ENCODE measurements around the gene CXCL14.
A peak's percentile ranks its signal among the peaks of the same experiment; 100 is the strongest.

CXCL14 gene

DNA sequence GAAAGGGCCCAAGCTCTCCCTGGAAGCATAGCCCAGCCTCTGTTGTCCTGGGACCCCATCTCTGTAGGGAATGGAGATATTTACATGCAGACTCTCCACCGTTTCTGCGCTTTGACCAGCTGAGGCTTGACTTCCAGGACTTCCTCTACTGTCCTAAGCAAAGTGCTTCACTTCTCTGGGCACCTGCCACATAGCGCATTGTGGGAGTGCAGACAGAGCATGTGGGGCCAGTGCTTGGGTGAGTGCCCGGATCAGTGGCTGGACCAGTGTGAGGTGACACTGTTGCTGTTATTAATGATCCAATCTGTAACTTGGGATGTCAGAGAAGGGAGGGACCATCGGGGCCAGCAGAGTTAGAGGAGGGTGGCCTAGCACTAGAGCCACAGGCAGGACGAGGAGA, 10.5 kb downstream of the CXCL14 start:
- no peak for DNase-seq (ENCODE audit: low read depth in 2 of 2)

- DNase-seq (ENCODE audit: low read depth in 2 of 2) = no peak
These were observed 11.1 kb downstream of the CXCL14 start for GRCh38 chr5:135567661-135568060.

- DNase-seq (ENCODE audit: low read depth in 2 of 2) = no peak
These were observed 12.1 kb downstream of the CXCL14 start for GRCh38 chr5:135566422-135567400.

DNA sequence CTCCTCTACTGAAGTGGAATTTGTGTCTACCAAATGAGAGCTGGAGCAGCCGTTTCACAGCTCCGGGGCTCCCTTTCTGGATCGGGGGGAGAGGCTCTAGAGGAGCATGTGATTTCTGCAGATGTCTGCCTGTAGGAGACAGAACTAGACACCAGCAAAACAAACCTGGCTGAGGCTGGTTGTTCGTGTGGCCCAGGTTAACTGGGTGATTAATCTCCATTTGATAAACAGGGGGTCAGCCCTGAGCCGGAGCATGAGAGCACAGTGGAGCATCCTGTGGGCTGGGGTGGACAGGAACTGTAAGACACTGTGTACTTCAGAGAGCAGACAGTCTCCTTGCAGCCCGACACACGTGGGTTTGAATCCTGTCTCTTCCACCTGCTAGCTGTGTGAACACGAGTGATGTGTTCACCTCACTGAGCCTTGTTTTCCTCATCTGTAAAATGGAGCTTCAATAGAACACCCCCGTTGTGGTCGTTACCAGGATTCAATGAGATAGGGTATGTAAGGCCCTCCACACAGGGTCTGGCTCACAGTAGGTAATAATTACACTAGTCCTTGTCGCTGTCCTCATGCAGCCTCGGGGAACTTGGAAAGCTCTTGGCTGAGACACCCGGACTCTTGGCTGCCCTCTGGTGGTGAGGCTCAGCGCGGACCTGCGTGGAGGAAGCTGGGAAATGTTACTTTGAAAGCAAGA, 12.9 kb downstream of the CXCL14 start:
- DNase-seq (ENCODE audit: low read depth in 2 of 2) = peak; percentile 12 to 33

GRCh38 chr5:135565266-135565665, 13.5 kb downstream of the CXCL14 start:
- no peak for DNase-seq (ENCODE audit: low read depth in 2 of 2)

DNA sequence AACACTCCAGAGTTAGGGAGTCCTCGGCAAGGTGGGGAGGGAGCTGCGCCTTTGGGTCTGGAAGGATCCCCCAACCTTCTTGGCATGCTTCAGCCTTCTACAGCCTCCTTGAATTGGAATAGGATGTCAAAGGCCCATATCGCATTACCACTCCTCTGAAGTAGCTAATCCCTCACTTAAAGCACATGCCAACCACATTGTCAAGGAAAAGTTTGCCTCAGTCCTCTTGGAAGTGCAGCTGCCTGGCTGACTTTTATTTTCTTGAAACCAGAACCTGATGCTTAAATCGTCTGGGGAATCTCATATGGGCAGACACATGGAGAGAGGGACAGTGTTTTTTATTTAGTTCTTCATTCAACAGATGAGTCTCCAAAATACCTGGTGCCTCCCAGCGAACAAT, 14.5 kb downstream of the CXCL14 start:
- no peak for DNase-seq (ENCODE audit: low read depth in 2 of 2)

- DNase-seq (ENCODE audit: low read depth in 2 of 2) = no peak
These were observed 17.5 kb downstream of the CXCL14 start for GRCh38 chr5:135561266-135561665.

DNA sequence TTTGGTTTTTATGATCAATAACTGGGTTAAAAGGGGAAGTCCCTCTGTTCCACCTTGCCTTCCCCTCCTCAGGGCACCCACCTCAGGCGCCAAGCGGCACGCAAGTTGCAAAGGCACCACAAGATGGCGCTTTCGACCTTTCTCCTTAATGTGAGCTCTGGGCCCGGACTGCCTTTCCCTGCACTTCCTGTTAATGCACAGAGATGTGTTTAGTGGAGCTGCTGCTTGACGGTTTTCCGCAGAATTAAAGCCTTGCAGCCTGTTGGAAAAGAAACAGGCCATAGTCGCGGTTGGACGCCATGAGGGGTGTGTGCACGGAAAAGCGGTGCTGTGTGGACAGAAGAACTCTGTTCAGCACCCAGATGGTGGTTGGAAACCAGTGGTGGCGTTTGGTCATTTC, 17.9 kb downstream of the CXCL14 start:
- DNase-seq (ENCODE audit: low read depth in 2 of 2) = peak; percentile 15 to 29

GRCh38 chr5:135559354-135559753, 19.4 kb downstream of the CXCL14 start:
- DNase-seq (ENCODE audit: low read depth in 2 of 2) = no peak

DNA sequence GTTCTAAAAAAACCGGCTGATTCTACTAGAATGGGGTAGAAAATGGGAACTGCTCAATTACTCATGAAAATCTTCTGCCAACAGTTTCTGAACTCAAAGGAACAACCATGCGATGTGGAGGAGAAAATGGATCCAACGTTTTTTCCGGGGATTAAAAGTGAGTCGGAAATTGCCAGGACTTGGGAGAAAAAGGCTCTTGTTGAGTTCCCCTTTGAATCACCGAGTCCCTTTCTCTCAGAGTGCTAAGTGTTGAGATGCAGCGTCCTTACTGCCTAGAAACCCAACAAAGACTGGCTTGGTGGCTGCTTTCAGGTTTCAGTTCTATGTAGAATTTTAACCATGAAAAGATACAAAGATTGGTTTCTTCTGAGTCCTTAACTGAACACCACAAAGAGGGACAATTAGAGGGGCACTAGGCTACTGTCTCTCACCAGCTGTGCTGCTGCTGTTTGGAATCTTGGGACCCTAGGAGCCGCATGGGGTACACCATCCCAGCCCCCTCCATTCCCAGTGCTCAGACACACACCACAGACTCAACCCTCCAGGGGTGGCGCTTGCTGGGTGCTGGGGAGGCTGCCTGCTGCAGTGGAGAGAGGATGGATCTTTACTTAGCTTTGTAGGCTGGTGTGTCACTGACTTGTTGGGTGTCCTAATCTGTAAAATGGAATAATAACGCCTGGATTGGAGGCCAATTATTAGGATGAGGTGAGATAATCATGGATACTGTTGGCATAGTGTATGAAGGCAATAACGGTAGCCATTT, 21.5 kb downstream of the CXCL14 start:
- no peak for DNase-seq (ENCODE audit: low read depth in 2 of 2)

DNA sequence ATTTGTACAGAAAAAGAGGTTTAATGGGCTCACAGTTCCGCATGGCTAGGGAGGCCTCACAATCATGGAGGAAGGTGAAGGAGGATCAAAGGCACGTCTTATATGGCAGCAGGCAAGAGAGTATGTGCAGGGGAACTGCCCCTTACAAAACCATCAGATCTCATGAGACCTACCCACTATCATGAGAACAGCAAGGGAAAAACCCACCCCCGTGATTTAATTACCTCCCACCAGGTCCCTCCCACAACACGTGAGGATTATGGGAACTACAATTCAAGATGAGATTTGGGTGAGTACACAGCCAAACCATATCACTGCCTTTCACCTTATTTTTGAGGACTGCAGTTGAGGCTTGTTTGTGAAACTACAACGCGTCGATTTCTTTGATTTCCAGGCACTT, 22.2 kb downstream of the CXCL14 start:
- DNase-seq (ENCODE audit: low read depth in 2 of 2) = no peak

- DNase-seq (ENCODE audit: low read depth in 2 of 2) = no peak
These were observed 23.3 kb downstream of the CXCL14 start for GRCh38 chr5:135555530-135555929.

DNA sequence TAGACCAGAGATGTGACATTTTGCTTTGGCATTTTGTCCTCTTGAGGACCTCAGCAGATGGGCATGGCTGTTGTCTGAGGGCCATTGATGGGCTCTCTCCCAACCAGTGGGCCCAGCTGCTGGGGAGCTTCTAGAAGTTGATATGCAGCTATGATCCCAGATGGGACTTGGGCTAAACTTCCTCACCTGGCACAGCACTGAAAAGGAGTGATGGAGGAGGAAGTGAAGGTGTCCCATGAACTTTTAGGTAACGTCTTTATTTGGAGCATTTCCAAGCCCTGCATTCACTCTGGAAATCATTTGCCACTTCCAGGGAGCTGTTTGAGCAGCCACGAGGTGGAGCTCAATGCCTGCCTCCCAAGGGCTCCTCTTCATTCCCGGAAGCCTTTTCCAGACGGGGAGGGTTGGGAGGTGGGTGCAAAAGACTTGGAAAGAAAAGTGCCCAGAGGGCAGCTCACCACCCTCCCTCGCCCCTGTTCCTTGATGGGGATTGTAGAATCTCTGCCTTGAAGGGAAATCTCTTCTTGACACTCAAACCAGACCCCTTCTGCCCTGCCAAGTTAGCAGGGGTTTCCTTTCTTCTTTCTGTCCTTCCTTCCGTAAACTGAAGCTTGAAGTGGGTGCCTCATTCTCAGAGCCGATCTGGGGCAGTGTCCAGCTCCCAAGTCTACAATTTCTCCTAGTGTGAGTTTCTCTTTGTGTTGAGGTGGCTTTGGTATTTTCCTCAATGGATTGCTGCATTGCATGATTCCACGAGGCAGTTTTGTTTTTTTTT, 24.9 kb downstream of the CXCL14 start:
- no peak for DNase-seq (ENCODE audit: low read depth in 2 of 2)

DNA sequence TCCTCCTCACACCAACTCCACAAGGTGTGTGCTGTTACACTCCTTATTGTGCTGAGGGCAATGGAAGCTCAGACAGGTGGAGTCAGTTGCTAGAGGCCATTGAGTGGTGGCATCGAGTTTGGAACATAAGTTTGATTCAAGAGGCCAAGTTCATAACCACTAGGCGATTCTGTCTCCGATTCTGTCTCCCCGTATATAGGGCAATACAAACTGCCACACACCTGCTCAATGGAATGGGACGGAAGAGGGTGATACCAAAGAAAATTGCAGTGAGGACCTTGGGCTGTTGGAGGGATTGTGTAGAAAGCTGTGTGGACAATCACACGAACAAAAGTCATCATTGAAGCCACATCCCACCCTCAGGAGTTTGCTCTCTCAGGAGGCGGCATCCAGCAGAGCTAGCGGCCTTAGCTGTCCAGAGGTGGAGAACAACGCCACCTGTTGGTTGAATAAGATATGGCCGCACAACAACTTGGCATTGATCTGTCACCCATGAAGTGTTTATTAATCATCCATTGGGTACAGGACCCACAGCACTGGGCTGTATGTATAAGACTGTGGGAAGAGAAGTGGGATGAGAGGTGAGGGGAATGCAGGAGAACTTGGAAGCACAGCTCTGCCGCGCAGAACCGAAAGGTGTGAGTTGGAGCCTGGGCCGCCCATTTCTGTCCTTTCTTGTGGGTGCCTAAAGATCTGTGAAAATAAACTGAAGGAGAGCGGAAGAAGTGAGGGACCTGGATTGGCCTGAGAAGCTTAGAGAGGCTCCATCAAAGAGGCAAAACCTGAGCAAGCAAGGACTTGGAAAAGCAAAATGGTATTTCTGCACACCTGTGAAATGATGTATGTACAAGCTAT, 27.0 kb downstream of the CXCL14 start:
- DNase-seq (ENCODE audit: low read depth in 2 of 2) = peak; percentile 3 to 6

- no peak for DNase-seq (ENCODE audit: low read depth in 2 of 2)
These were observed 29.4 kb downstream of the CXCL14 start for GRCh38 chr5:135549413-135549812.

DNA sequence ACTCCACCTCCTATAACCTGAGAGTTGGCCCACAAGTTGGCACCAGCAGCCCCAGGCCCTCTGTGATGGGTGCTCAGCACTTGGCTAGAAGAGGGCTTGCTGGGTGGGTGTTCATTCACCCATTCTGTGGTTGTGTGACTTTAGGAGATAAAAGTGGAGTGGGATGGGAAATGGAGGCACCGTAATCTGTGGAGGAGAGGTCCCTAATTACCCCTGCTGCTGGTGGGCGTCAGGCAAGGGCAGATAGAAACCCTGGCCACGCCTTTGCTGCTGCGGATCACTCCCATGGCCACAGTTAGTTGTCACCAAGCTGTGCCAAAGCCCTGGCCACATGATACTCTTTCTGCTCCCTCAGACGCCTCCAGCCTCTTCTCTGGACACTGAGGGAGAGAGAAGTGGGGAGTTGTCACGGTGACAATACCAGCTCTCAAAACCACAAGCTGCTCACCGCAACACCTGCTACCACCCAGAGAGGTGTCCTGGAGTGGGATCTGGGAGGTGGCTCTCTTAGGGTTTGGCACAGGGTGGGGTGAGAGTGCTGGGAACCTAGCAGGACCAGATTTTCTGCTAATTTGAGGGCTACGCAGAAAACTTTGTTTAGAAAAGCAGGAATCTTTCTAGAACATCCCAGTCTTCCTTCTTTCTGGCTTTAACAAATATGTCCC, 31.1 kb downstream of the CXCL14 start:
- no peak for DNase-seq (ENCODE audit: low read depth in 2 of 2)

GRCh38 chr5:135546912-135547311, 31.9 kb downstream of the CXCL14 start:
- no peak for DNase-seq (ENCODE audit: low read depth in 2 of 2)

- DNase-seq (ENCODE audit: low read depth in 2 of 2) = no peak
These were observed 32.7 kb downstream of the CXCL14 start for GRCh38 chr5:135546101-135546500.

DNA sequence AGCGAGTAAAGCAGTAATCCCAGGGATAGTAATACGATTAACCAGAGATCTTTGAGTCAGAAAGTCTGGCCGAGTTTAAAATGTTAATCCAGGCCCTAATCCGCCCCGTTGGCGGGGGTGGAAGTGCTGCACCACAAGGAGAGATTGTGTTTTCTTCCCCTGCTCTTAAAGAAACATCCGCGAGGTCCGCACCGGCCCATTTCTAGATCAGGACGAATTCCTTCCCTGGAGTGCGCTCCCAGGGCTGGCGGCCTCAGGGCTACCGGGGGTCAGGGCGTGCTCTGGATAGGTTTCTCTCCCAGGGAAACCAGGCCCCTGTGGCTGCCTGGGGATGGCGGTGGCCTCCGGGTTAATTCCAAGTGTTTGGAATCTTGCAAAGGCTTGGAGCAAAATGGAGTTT, 33.7 kb downstream of the CXCL14 start:
- DNase-seq (ENCODE audit: low read depth in 2 of 2) = no peak
